ENCODE measurements around the gene ZCWPW1. TPM values are rescaled to one million over a fixed set of nuclear protein-coding genes. Genes with fewer than 3 reads are reported as not detected.

The ZCWPW1 gene
- total RNA-seq, 1 experiment from 2014 or later: 7.4 TPM

DNA sequence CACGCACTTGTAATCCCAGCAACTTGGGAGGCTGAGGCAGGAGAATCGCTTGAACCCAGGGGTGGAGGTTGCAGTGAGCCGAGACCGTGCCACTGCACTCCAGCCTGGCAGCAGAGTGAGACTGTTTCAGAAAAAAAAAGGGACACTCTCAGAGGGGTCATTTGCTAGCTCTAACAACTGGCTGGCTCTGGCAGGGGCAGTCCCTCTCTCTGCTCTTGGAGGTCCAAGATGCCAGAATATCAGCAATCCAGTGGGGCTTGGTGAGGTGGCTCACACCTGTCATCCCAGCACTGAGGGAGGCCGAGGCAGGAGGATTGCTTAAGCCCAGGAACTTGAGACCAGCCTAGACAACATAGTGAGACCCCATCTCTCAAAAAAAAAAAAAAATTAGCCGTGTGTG, 57.8 kb downstream of the ZCWPW1 start:
- ChIA-PET CTCF (no interaction called here), POLR2A (ENCODE audit: unreplicated experiment) (interaction anchor here (0.6 kb wide), 2 partner anchors 202 to 233 kb away, joined by 3 to 7 read pairs; partner anchors contain the start of gene GAL3ST4)
- DNase-seq: no peak
- TF ChIP-seq CTCF (conservative IDR thresholded peaks at IDR 0.05): no peak
- TF ChIP-seq EZH2 (IDR thresholded peaks at IDR 0.05; ENCODE audit: low read depth): no peak
- BruUV-seq (replicated peaks): no TSS peak
- peaks cover 9% of the 10 kb centered on the region; the same call in 1 of the 2 replicates for H4K20me1 ChIP-seq (ENCODE audit: insufficient read depth)
- H3K9me2 ChIP-seq (ENCODE audit: insufficient read depth): no peaks in the 10 kb centered on the region
- H3K9me3 ChIP-seq (ENCODE audit: insufficient read depth, low read depth): no peaks in the 10 kb centered on the region
- H3K27me3 ChIP-seq (ENCODE audit: insufficient read depth, low read depth): no peaks in the 10 kb centered on the region
- no peak overlapping the region for H3K4me2 ChIP-seq
- H3K4me1 ChIP-seq (replicated peaks; ENCODE audit: insufficient read depth): no peaks in the 10 kb centered on the region
- H3K79me2 ChIP-seq (ENCODE audit: low read depth): no peaks in the 10 kb centered on the region
- no peak overlapping the region for H3K27ac ChIP-seq
- no peaks in the 10 kb centered on the region for H3K36me3 ChIP-seq (ENCODE audit: low read depth)
- no peak overlapping the region for H2AFZ ChIP-seq
- intact Hi-C loops (cut with micrococcal nuclease; ENCODE audit: unreplicated experiment): no loop called here
- H3F3A ChIP-seq (ENCODE audit: insufficient read depth, low read depth): peaks cover 33% of the 10 kb centered on the region
- H3K4me3 ChIP-seq: no peak overlapping the region

GRCh38 chr7:100370303-100370702, 58.2 kb downstream of the ZCWPW1 start:
- Histone ChIP-seq H3K27ac (no peak overlapping the region), H3K36me3 (ENCODE audit: low read depth) (no peaks in the 10 kb centered on the region), H3K9me3 (ENCODE audit: insufficient read depth, low read depth) (no peaks in the 10 kb centered on the region), H4K20me1 (ENCODE audit: insufficient read depth) (peaks cover 9% of the 10 kb centered on the region; the same call in 1 of the 2 replicates), H3K4me2 (no peak overlapping the region), H3K4me1 (replicated peaks; ENCODE audit: insufficient read depth) (no peaks in the 10 kb centered on the region), H2AFZ (no peak overlapping the region), H3K79me2 (ENCODE audit: low read depth) (no peaks in the 10 kb centered on the region), H3K4me3 (no peak overlapping the region), H3K27me3 (ENCODE audit: insufficient read depth, low read depth) (no peaks in the 10 kb centered on the region), H3K9me2 (ENCODE audit: insufficient read depth) (no peaks in the 10 kb centered on the region), H3F3A (ENCODE audit: insufficient read depth, low read depth) (peaks cover 38% of the 10 kb centered on the region)
- ChIA-PET CTCF (no interaction called here), POLR2A (ENCODE audit: unreplicated experiment) (interaction anchor here (0.6 kb wide), 2 partner anchors 202 to 233 kb away, joined by 3 to 7 read pairs; partner anchors contain the start of gene GAL3ST4)
- no peak for DNase-seq
- TF ChIP-seq EZH2 (IDR thresholded peaks at IDR 0.05; ENCODE audit: low read depth) (no peak), CTCF (conservative IDR thresholded peaks at IDR 0.05) (no peak)
- intact Hi-C loops (cut with micrococcal nuclease; ENCODE audit: unreplicated experiment): no loop called here
- TSS peak; percentile 4 for BruUV-seq (replicated peaks)

- intact Hi-C loops (cut with micrococcal nuclease; ENCODE audit: unreplicated experiment): no loop called here
- Histone ChIP-seq H3K27me3 (ENCODE audit: insufficient read depth, low read depth) (no peaks in the 10 kb centered on the region), H3K4me3 (no peak overlapping the region), H3F3A (ENCODE audit: insufficient read depth, low read depth) (peaks cover 42% of the 10 kb centered on the region), H3K9me3 (ENCODE audit: insufficient read depth, low read depth) (no peaks in the 10 kb centered on the region), H2AFZ (no peak overlapping the region), H3K4me2 (no peak overlapping the region), H4K20me1 (ENCODE audit: insufficient read depth) (peaks cover 9% of the 10 kb centered on the region; the same call in 1 of the 2 replicates), H3K4me1 (replicated peaks; ENCODE audit: insufficient read depth) (no peaks in the 10 kb centered on the region), H3K27ac (no peak overlapping the region), H3K36me3 (ENCODE audit: low read depth) (no peaks in the 10 kb centered on the region), H3K79me2 (ENCODE audit: low read depth) (no peaks in the 10 kb centered on the region), H3K9me2 (ENCODE audit: insufficient read depth) (no peaks in the 10 kb centered on the region)
- POLR2A ChIA-PET (ENCODE audit: unreplicated experiment): interaction anchor here (0.6 kb wide), 1 partner anchor 8 kb away, joined by 3 read pairs; no protein-coding TSS in a partner anchor
- no peak for DNase-seq
- CTCF ChIA-PET: interaction anchor here (0.6 kb wide), 1 partner anchor 237 kb away, joined by 4 read pairs; no protein-coding TSS in a partner anchor
- no TSS peak for BruUV-seq (replicated peaks)
- TF ChIP-seq CTCF (conservative IDR thresholded peaks at IDR 0.05) (no peak), EZH2 (IDR thresholded peaks at IDR 0.05; ENCODE audit: low read depth) (no peak)
Observed at GRCh38 chr7:100369105-100369504, 59.4 kb downstream of the ZCWPW1 start.
